ENCODE data around the gene LENG9.
"Not testable (repeated sequence)": the region's sequence is repeated elsewhere in the genome, so short reads cannot be mapped to it uniquely, and the experiment has no call there.

The LENG9 gene

DNA sequence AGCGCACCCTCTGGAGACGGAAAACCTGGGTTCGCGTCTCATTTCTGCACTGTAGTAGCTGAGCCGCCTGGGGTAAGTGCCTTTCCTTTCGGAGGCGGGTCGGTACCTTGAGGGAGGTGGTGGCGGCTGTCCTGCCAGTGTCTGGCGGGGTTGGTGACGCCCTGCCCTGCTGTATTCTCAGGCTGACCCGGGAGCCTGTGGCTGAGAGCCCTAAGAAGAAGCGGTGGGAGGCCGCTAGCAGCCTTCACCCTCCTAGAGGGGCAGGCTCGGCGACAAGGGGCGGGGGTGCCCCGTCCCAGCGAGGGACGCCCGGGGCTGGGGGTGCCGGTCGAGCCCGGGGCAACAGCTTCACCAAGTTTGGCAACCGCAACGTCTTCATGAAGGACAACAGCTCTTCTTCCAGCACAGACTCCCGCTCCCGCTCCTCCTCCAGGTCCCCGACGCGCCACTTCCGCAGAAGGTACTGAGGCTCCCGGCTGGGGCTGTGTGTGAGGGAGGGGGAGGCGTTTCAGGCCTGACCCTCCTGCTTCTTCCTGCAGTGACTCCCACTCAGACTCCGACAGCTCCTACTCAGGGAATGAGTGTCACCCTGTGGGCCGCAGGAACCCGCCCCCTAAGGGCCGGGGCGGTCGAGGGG lies 7.7 kb downstream of the LENG9 start:
- peaks cover 12% of the 10 kb centered on the region for H3K4me1 ChIP-seq (ENCODE audit: control insufficient read depth, insufficient read depth, low read length)
- no peaks in the 10 kb centered on the region for H3K9me3 ChIP-seq (replicated peaks; ENCODE audit: low read length)
- no peaks in the 10 kb centered on the region for H3K27me3 ChIP-seq (ENCODE audit: control insufficient read depth, insufficient read depth, low read length)
- no peak overlapping the region for H3K4me3 ChIP-seq (ENCODE audit: low read length)
- no peak overlapping the region for H3K4me2 ChIP-seq (ENCODE audit: low read length)
- no peak overlapping the region for H3K9ac ChIP-seq (ENCODE audit: low read depth, low read length)
- H3K36me3 ChIP-seq (ENCODE audit: insufficient read depth, low read length) = peaks cover 87% of the 10 kb centered on the region

DNA sequence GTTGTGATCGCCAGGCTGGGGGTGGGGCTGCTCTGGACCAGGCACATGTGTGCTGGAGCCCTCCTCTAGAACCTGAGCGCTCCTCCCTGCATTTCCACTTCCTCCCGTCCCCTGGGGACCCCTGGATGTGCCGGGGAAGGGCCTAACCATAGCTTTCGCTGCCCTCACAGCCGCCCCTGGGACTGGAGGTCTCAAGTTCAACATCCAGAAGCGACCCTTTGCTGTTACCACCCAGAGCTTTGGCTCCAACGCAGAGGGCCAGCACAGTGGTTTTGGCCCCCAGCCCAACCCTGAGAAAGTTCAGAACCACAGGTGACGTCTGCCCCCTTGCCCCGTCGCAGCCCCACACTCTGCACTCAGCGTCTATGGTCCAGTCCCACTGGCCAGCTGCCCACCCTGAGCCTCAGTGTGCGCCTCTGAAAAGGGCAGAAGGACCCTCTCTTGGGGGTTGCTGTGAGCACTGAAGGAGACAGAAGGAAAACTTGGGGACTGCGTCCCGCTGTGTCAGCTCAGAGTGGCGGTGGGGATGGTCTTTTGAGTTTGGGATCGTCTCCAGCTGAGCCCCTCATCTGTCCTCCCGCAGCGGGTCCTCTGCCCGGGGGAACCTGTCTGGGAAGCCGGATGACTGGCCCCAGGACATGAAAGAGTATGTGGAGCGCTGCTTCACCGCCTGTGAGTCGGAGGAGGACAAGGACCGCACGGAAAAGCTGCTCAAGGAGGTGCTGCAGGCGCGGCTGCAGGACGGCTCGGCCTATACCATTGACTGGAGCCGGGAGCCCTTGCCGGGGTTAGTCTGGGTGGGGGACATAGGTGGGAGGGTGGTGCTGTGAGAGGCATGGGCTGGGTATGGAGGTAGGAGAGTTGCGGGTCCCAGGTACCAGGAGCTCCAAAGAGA lies 8.6 kb downstream of the LENG9 start:
- H3K9me3 ChIP-seq (replicated peaks; ENCODE audit: low read length) = no peaks in the 10 kb centered on the region
- H3K36me3 ChIP-seq (ENCODE audit: insufficient read depth, low read length) = peaks cover 90% of the 10 kb centered on the region
- peaks cover 19% of the 10 kb centered on the region for H3K4me1 ChIP-seq (ENCODE audit: control insufficient read depth, insufficient read depth, low read length)
- H3K27me3 ChIP-seq (ENCODE audit: control insufficient read depth, insufficient read depth, low read length) = no peaks in the 10 kb centered on the region
- H3K4me3 ChIP-seq (ENCODE audit: low read length) = no peak overlapping the region
- no peak overlapping the region for H3K4me2 ChIP-seq (ENCODE audit: low read length)
- H3K9ac ChIP-seq (ENCODE audit: low read depth, low read length) = no peak overlapping the region

DNA sequence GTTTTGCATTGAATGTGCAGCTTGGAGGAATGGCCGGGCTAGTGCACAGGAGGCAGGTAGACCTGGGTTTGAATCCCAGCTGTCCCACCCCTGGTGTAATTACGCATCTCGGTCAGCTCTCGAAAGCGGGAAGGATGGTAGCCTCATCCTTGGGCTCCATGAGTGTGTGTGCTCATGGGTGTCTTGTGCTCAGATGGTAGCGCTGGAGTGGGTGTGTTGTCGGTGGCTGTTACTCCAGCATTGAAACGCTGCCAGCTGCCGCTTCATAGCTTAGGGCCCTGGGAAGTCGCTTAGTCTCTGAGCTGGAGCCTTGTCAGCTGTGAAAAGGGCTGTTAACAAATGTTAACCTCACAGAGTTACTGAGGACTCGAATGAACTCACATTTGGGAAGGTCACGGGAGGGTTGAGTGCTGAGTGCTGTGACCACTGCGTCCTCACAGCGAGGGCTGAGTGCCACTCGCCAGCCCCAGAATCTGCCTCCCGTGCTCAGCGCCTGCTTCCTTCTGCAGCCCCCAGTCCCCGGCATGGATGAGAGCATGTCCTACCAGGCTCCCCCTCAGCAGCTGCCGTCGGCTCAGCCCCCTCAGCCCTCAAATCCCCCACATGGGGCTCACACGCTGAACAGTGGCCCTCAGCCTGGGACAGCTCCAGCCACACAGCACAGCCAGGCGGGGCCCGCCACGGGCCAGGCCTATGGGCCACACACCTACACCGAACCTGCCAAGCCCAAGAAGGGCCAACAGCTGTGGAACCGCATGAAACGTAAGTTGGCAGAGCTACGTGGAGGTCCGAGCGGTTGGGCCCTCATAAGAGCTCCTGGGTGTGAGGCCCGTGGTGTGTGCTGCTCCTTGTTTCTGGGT lies 9.4 kb downstream of the LENG9 start:
- Histone ChIP-seq H3K9ac (ENCODE audit: low read depth, low read length) (no peak overlapping the region), H3K4me2 (ENCODE audit: low read length) (no peak overlapping the region), H3K27me3 (ENCODE audit: control insufficient read depth, insufficient read depth, low read length) (no peaks in the 10 kb centered on the region), H3K36me3 (ENCODE audit: insufficient read depth, low read length) (peaks cover 92% of the 10 kb centered on the region), H3K4me3 (ENCODE audit: low read length) (no peak overlapping the region), H3K4me1 (ENCODE audit: control insufficient read depth, insufficient read depth, low read length) (peaks cover 19% of the 10 kb centered on the region), H3K9me3 (replicated peaks; ENCODE audit: low read length) (no peaks in the 10 kb centered on the region)

DNA sequence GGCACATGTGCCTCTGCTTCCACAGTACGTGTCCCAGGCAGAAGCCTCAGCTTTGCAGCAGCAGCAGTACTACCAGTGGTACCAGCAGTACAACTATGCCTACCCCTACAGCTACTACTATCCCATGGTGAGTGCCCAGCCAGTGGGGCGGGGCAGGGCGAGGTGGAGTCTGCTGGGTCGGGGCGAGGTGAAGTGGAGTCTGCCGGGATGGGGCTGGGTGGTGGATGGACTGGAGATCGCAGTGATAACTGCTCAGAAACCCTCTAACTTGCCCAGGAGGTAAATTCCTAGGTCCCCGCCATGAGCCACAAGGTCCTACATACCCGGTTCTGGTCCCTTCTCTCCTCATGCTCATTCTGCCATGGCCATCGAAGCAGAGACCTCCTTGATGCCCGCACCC lies 11.0 kb downstream of the LENG9 start:
- no peak overlapping the region for H3K4me2 ChIP-seq (ENCODE audit: low read length)
- H3K9ac ChIP-seq (ENCODE audit: low read depth, low read length) = peak overlapping the region; percentile 2
- no peaks in the 10 kb centered on the region for H3K27me3 ChIP-seq (ENCODE audit: control insufficient read depth, insufficient read depth, low read length)
- H3K4me3 ChIP-seq (ENCODE audit: low read length) = no peak overlapping the region
- H3K4me1 ChIP-seq (ENCODE audit: control insufficient read depth, insufficient read depth, low read length) = peaks cover 19% of the 10 kb centered on the region
- no peaks in the 10 kb centered on the region for H3K9me3 ChIP-seq (replicated peaks; ENCODE audit: low read length)
- peaks cover 77% of the 10 kb centered on the region for H3K36me3 ChIP-seq (ENCODE audit: insufficient read depth, low read length)

DNA sequence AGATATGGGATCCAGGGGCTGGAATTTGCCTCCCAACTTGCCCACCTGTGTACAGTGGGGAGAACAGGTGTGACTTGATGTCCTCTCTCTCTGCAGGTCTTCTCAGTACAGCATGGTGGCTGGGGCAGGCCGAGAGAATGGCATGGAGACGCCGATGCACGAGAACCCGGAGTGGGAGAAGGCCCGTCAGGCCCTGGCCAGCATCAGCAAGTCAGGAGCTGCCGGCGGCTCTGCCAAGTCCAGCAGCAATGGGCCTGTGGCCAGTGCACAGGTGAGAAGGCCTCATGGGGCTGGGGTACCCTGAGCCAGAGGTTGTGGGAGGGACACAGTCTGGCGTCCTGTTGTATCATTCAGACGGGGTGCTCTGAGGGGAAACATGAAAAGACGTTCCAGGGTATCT lies 11.6 kb downstream of the LENG9 start:
- Histone ChIP-seq H3K36me3 (ENCODE audit: insufficient read depth, low read length) (peaks cover 74% of the 10 kb centered on the region), H3K9ac (ENCODE audit: low read depth, low read length) (peak overlapping the region; percentile 6), H3K4me3 (ENCODE audit: low read length) (no peak overlapping the region), H3K27me3 (ENCODE audit: control insufficient read depth, insufficient read depth, low read length) (no peaks in the 10 kb centered on the region), H3K9me3 (replicated peaks; ENCODE audit: low read length) (no peaks in the 10 kb centered on the region), H3K4me2 (ENCODE audit: low read length) (peak overlapping the region; percentile 93), H3K4me1 (ENCODE audit: control insufficient read depth, insufficient read depth, low read length) (peaks cover 24% of the 10 kb centered on the region)

DNA sequence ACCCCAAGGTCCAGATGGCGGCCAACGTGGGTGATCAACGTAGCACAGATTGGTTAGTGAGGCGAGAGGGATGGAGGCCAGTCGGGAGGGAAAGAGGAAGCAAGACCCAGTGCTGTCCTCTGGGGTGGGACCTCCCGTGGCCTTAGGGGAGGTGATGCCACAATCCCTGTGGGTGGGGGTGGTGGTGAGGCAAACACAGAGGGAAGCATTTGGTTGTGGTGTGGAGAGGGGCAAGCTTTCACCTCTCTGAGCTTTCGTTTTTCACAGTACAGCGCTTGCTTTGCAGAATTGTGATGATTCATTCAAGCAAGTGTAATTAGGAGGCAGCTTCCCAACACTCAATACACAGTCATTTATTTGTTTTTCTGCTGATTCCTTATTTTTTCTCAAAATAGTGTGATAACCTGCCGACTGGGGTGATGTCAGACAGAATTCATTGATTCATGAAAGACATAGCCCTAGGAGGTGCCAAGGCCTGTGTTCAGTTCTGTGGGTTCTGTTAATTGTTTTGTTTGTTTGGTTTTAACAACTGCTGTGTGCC lies 12.2 kb downstream of the LENG9 start:
- H3K27me3 ChIP-seq (ENCODE audit: control insufficient read depth, insufficient read depth, low read length) = no peaks in the 10 kb centered on the region
- H3K4me1 ChIP-seq (ENCODE audit: control insufficient read depth, insufficient read depth, low read length) = peaks cover 27% of the 10 kb centered on the region
- no peaks in the 10 kb centered on the region for H3K9me3 ChIP-seq (replicated peaks; ENCODE audit: low read length)
- peaks cover 72% of the 10 kb centered on the region for H3K36me3 ChIP-seq (ENCODE audit: insufficient read depth, low read length)
- H3K4me3 ChIP-seq (ENCODE audit: low read length) = peak overlapping the region; percentile 89
- peak overlapping the region; percentile 93 for H3K4me2 ChIP-seq (ENCODE audit: low read length)
- peak overlapping the region; percentile 99 for H3K9ac ChIP-seq (ENCODE audit: low read depth, low read length)

DNA sequence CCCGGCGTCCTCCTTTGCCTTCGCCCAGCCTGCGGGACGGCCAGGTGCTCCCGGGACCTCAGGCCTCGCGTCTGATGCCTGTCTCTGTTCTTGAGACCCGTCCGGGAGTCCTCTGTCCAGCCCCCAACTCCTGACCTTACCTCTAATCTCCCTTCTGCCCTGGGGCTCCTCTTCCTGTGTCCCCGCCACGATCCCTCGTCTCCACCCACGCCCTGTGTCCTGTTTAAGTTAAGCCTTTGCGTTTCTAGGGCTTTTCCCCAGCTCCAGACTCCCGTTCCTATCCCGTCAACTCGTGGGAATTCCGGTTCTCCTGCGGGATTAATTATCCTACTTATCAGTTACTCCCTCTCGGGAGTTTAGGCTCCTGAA lies 13.9 kb downstream of the LENG9 start:
- peaks cover 27% of the 10 kb centered on the region for H3K4me1 ChIP-seq (ENCODE audit: control insufficient read depth, insufficient read depth, low read length)
- peaks cover 62% of the 10 kb centered on the region for H3K36me3 ChIP-seq (ENCODE audit: insufficient read depth, low read length)
- peak overlapping the region; percentile 93 for H3K4me2 ChIP-seq (ENCODE audit: low read length)

DNA sequence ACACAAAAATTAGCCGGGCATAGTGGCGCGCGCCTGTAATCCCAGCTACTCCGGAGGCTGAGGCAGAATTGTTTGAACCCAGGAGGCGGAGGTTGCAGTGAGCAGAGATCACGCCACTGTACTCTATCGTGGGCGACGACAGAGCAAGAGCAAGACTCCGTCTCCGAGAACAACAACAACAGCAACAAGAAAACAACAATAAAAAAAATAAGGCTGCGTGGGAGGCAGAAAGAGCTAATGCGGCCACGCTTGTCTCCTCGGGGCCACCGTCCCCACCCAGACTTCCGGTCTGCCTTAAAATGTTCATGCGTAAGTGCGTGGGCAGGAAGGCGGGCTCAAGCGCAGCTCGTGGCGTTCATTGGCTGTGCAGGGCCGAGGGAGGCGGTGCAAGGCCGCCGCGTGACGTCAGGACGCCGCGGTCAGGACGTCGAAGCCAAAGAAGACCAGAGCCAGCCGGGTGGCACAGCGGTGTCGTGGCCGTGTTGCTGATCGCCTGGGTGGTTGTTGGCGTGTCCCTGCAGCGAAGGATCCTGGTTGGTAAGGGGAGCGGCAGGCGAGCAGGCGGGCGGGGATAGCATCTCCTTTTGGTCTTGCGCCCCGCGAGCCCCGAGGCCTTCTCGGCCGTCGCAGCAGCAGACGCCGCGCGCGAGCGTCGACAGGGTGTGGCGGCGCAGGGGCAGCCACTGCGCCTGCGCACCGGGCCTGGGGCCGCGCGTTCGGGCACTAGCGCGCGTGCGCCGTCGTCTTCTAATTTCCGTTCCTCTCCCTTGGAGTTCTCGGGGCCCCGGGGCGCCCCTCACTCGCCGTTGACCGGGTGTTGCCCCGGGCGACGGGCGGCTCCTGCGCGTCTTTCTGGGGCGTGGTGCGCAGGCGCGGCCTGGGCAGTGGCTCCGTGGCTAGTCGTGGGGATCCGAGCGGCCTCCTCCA lies 14.5 kb downstream of the LENG9 start, which contains the start of gene LENG8:
LENG8 (plus strand) TSS at position 426 of the 927 bp plus-strand sequence. CDS start 2,146 bp downstream, outside the sequence.
- Histone ChIP-seq H3K4me3 (ENCODE audit: low read length) (peak within 1 kb of the TSS; percentile 89), H3K36me3 (ENCODE audit: insufficient read depth, low read length) (peaks cover 57% of the 10 kb centered on the region), H3K27me3 (ENCODE audit: control insufficient read depth, insufficient read depth, low read length) (no peaks in the 10 kb centered on the region), H3K9ac (ENCODE audit: low read depth, low read length) (peak within 1 kb of the TSS; percentile 99), H3K4me1 (ENCODE audit: control insufficient read depth, insufficient read depth, low read length) (peaks cover 27% of the 10 kb centered on the region), H3K4me2 (ENCODE audit: low read length) (peak within 1 kb of the TSS; percentile 93), H3K9me3 (replicated peaks; ENCODE audit: low read length) (no peaks in the 10 kb centered on the region)

More for the DNA sequence above, 13.9 kb downstream of the LENG9 start:
- Histone ChIP-seq H3K27me3 (ENCODE audit: control insufficient read depth, insufficient read depth, low read length) (no peaks in the 10 kb centered on the region), H3K4me3 (ENCODE audit: low read length) (peak overlapping the region; percentile 89), H3K9me3 (replicated peaks; ENCODE audit: low read length) (no peaks in the 10 kb centered on the region), H3K9ac (ENCODE audit: low read depth, low read length) (peak overlapping the region; percentile 99)

DNA sequence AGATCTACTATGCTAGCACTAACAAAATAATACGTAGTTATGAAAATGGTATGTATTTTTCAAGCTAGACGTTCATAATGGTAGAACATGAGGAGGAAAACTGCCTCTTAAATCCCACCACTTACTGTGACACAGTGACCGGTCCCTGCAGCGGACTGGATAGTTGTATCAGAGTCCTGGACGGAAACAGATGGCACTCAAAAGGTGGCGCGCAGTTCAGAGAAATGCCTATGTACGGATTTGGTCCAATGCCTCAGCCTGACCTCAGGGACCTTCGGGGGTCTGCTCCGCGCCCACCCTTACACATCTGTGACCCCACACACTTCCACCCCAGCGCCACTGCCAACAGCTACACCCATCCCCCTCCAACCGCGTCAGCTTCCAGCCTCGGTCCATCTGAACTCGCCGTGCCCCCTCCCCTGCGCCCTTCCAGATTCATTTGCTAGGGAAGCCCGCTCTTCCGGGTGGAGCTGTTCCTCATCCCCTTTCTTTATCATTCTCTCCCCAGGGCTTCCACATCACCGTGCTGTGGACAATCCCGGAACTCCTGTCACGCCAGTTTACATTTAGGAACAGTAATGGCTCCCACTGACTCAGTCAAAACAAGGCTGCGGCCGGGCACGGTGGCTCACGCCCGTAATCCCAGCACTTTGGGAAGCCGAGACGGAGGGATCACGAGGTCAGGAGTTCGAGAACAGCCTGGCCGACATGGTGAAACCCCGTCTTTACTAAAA lies 15.4 kb downstream of the LENG9 start:
- Histone ChIP-seq H3K9ac (ENCODE audit: low read depth, low read length) (peak overlapping the region; percentile 99), H3K36me3 (ENCODE audit: insufficient read depth, low read length) (peaks cover 49% of the 10 kb centered on the region), H3K4me2 (ENCODE audit: low read length) (peak overlapping the region; percentile 93), H3K27me3 (ENCODE audit: control insufficient read depth, insufficient read depth, low read length) (no peaks in the 10 kb centered on the region), H3K4me1 (ENCODE audit: control insufficient read depth, insufficient read depth, low read length) (peaks cover 27% of the 10 kb centered on the region), H3K9me3 (replicated peaks; ENCODE audit: low read length) (no peaks in the 10 kb centered on the region), H3K4me3 (ENCODE audit: low read length) (peak overlapping the region; percentile 89)

DNA sequence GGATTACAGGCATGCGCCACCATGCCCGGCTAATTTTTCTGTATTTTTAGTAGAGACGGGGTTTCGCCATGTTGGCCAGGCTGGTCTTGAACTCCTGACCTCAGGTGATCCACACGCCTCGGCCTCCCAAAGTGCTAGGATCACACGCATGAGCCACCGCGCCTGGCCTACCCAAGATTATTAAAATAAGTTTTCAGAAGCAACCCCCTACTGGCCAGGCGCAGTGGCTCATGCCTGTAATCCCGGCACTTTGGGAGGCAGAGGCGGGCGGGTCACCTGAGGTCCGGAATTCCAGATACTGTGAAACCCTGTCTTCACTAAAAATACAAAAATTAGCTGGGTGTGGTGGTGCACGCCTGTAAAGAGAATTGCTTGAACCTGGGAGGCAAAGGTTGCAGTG lies 17.2 kb downstream of the LENG9 start:
- H3K27me3 ChIP-seq (ENCODE audit: control insufficient read depth, insufficient read depth, low read length); H3K4me2 ChIP-seq (ENCODE audit: low read length); H3K9ac ChIP-seq (ENCODE audit: low read depth, low read length); H3K4me3 ChIP-seq (ENCODE audit: low read length); H3K9me3 ChIP-seq (replicated peaks; ENCODE audit: low read length): not testable (repeated sequence)
- peaks cover 20% of the 10 kb centered on the region for H3K4me1 ChIP-seq (ENCODE audit: control insufficient read depth, insufficient read depth, low read length)
- H3K36me3 ChIP-seq (ENCODE audit: insufficient read depth, low read length) = peaks cover 30% of the 10 kb centered on the region

Data from skeletal muscle satellite cell (primary cell).